GM21576 (cell line): ENCODE measurements around the gene TBC1D22A.

Source experiments
- ATAC-seq: cut with Tn5 transposase; IDR thresholded peaks from one replicate; pipeline ENCODE4 v1.9.1; 2021; ENCODE audit warnings: mild to moderate bottlenecking, moderate library complexity; ENCODE audit not compliant: unreplicated experiment

TBC1D22A gene

DNA sequence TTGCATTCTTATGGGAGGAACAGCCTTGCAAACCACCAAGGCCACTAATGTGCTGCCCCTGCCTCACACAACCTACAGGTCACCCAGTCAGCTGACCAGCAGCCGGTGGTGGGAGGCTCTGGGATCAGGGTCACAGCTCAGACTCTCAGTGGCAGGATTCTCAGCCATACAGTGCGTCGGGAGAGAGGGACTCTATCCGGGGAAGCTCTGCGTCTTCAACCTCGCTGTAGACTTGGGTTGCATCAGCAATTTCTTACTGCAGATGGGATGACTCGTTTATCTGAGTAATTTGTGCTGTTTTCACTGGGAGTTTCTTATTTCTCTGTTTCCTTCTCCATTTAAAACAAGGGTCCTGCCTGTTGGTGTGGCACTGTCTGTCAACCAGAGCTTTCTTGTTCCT lies 257.7 kb downstream of the TBC1D22A start:
- no peak for ATAC-seq

DNA sequence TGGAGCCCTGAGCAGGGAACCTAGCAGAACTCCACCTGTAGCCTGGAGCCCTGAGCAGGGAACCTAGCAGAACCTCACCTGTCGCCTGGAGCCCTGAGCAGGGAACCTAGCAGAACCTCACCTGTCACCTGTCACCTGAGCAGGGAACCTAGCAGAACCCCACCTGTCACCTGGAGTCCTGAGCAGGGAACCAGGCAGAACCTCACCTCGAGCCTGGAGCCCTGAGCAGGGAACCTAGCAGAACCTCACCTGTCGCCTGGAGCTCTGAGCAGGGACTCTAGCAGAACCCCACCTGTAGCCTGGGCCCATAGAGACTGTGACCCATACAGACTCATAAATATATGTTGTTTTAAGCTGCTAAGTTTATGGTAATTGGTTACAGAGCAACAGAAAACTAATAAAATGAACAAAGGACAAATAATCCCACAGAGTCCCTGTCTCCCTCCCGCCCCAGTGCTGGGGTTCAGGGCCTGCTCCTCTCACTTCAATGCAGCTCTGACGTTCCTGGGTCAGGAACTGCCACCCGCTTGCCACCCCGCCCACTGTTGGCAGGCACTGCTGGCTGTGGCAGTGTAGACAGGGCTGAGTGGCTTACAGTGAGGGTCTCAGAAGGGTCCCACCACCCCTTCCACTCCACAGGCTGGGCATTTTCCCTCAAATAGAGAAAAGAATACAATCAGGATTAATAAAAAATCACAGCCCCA lies 259.1 kb downstream of the TBC1D22A start:
- ATAC-seq = no peak

DNA sequence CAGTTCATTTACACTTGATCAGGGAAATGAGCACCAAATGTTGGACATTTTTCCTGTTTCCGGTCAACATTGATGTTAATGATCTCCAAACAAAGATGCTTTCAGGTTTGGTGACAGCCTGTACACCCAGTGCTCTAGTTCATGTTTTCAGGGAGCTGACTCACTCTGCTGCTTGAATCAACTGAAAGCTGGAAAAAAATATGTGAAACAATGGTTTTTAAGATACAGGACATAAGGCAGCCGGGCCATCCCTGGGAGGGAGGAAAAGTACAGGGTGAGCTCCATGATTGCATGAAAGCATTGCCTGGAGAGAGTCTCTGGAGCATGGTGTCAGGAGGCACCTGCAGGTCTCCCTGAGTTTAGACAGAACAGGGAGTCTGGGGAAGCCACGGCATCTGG lies 259.6 kb downstream of the TBC1D22A start:
- no peak for ATAC-seq

DNA sequence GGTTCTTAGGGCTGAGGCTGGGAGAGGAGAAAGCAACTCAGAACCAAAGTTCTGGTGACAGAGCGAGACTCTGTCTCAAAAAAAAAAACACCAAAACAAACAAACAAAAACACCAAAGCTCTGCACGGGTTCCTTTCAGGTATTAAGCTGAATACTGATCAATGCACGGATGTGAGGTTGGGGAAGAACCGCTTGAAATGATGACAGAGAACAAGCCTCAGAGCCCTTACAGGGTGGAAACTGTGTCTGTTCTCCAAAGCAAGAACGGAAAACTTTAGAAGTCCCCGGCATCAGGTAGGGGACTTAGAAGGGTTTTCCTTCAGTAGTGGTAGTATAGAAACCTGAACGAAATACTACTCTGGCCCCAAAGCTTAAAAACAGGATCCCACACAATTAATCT lies 260.0 kb downstream of the TBC1D22A start:
- ATAC-seq = no peak

DNA sequence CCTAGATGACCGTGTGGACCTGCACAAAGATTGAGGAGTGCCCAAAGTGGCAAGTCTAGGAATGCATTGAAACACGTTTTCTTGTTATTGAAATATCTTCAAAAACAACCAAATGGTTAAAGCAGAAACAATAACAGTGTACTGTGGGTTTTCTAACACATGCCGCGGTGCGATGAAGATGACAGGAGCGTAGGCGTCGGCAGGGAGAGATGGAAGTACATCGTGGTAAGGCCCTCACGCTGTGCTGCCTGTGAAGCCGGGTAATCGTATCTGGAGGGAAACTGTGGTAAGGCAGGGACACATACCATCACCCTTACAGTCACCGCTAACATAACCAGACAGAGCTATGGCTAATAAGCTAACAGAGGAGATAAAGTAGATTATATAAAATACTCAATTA lies 261.4 kb downstream of the TBC1D22A start:
- no peak for ATAC-seq

DNA sequence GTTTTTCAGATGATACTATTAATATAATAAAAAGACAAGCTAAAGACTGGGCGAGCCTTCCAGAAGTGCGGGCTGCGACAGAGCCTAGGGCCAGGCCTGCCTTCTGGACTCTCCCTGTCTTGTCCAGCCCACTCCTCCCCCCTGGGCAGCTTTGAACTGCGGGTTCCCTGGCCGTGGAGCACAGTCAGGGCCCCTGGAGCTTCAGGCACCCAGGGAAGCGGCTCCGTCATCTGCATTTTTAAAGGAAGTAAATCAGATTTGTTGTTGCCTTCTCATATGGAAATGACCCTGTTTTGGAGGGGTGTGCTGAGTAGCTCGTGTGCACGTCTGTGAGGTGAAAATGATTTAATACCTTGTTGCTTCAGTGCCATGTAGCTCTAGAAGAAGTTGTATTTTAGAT lies 265.3 kb downstream of the TBC1D22A start:
- no peak for ATAC-seq

DNA sequence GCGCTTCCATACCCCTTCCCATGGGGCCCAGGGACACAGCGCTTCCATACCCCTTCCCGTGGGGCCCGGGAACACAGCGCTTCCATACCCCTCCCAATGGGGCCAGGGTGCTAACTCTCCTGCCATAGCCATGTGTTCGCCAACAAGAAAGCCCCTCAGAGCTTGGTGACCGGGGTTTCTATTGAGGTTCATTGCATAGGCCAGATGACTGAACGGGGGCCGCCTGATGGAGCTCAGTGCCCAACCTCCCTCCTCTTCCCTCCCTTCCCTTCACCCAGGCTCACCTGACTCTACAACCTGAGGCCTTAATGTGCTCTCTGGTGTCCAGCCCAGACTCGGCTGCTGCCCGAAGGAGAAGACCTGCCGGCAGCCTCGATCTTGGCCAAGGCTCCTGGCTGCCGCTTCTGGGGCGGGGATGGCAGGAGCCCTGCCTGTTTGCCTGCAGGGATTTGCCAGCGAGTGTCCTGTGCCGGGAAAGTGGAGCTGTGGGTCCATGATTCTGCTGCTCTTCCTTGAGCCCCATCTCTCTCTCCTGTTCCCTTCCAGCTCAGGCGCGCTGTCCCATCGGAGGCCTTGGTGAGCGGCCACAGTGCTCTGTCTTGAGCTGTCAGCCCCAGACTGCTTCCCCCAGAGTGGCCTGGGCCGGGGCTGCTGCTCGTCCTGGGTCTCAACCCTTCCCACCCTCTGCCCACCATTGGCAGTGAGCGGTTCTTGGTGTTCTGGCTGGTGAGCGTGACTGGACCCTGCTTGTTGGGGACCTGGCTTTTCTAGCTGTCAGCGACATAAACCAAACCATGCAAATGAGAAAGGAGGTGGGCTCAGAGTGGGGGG lies 267.0 kb downstream of the TBC1D22A start:
- no peak for ATAC-seq

DNA sequence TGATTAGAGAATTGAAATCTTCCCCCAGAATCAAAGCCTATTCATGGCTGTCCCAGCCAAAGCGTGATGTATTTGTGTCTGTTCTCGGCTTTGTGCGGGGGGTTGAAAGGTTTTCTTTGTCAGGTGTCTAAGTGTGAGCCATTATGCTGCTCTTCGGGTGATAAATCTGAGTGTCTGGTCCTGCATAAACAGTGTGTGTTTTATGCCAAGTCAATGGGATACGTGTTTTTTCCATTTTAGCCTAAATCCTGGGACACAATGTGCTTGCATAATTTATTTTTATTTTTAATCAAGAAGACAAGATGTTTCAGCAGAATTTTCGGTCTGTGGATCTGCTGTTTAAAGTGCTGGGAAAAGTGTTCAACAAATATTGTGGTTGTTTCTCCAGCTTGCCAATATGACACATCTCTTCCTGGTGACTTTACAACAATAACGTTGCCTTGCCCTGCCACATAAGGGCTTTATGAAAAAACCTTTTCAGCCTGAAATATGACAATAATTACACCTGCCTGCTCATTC lies 267.8 kb downstream of the TBC1D22A start:
- no peak for ATAC-seq

DNA sequence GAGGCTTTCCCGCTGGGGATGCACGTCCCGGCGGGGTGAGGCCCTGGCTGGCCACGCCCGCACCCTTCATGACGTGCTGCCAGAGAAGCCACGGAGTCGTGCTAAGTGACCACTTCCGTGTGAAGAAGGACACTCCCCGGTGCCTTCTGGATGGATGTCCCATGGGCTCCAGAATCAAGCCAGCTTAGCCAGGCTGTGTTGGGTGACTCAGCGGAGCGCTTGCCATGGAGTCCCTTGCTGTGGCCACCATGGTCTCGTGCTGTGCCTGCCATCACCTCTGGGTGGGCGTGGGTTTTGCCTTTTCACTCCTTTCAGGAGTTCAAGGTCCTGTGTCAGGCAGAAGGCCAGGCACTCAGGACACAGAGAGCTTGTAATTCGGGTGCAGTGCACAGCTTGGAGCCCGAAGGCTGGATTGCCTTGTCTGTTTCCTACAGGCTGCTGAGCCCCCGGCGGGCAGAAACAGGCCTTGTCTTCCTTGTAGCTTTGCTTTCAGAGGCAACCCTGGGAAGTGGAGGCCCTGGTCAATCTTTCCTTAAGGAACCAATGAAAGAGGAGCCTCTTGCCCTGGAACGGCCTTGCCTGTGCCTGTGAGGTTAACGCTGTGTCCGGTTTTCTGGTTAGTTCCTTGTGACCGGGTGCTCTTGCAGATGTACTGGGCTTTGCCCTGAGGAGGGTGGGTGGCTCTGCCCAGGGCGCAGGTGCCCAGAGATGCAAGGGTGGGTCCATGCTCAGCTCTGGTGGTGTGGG lies 268.6 kb downstream of the TBC1D22A start:
- ATAC-seq = no peak

DNA sequence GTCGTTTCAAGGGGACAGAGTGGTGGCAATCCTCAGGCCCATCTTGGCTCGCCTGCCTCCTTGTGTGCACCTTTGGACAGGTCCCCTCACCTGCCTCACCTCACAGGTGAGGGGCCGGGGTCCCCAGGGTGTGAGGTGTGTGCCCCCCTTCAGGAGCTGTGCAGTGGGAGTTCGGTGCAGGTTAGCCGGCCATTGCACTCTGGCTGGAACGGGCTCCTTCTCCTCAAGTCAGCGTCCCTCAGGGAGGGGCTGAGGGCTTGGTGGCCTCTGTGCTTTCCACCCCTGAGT lies 269.1 kb downstream of the TBC1D22A start:
- ATAC-seq = no peak

DNA sequence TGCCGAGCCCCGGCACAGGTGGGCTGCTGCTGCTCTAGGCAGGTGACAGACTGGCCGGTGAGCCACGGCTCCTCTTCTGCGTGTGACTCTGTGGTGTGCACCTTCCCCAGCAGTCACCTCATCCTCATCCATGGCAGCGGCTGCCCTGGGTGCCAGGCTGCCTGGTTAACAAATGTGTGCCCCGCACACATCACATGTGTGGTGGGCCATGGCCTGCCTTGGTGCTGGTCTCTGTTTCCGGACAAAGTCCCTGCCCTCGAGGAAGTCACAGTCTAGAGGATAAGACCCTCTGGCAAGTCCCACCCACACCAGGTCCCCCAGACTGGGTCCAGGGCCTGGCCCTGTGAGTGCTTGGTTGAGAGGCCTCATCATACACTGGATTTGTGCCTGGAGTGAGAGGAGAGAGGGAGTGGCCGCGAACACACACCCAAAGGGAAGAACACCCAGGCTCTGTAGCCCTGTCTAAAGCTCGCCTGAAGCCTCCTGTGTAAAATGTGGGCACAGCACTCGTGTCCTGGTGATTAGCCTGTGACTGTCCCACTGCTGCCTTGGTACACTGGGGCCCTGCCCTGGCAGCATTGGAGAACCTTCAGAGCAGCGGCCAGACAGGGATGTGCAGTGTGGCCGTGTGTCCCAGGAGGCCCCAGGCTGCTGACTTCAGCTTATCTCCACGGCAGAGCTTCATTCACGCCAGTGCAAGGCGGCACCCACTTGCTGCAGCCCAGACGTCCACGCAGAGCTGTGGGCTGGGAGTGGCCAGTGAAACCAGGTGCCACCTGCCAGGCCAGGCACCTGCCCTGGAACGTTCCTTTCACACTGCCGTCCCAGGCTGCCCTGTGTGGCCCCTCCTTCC lies 269.9 kb downstream of the TBC1D22A start:
- ATAC-seq = no peak

DNA sequence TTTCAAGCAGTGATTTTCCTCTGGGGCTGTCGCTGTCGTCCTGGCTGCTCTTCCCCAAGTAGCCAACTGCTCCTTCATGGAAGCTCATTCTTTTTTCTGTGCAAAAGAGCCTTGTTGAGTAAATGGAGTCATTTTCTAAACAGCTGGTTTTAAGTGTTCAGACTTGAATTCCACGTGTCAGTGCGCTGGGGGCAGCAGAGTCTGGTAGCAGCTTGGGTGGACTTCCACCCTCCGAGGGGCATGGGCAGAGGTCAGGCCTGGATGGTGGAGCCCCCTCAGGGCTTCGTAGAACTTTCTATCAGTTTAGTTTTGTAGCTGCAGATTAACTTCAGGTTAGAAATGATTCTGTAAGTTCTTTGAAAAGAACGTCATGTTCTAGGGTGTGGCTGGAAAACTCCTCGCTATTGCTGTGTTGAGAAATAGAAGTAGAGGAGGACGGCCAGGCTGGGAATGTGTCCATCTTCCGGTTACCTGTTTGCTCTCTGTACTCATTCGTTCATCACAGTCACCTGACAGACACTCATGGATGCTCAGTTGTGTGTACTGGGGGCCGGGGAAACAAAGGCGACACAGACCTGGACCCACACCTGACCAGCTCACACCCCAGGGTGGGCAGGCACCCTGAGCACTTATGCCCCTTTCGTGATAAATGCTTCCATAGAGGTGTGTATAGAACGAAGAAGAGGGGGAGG lies 270.7 kb downstream of the TBC1D22A start:
- ATAC-seq = no peak

DNA sequence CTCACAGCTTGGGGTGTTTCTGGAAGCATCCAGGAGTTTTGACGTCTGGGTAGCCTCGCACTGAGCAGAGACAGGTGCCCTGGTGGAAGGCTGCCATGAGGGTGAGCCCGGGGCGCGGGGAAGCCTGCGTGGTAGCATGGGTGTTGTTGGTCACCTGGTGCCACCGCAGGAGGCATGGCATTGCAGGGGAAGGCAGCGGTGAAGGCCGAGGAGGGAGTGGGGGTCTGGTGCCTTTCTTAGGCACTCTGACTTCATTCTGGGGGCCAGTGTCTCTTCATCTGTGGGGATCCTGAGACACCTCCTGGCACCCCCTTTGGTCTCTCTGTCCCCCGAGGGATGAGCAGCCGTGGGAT lies 271.2 kb downstream of the TBC1D22A start:
- ATAC-seq = no peak

DNA sequence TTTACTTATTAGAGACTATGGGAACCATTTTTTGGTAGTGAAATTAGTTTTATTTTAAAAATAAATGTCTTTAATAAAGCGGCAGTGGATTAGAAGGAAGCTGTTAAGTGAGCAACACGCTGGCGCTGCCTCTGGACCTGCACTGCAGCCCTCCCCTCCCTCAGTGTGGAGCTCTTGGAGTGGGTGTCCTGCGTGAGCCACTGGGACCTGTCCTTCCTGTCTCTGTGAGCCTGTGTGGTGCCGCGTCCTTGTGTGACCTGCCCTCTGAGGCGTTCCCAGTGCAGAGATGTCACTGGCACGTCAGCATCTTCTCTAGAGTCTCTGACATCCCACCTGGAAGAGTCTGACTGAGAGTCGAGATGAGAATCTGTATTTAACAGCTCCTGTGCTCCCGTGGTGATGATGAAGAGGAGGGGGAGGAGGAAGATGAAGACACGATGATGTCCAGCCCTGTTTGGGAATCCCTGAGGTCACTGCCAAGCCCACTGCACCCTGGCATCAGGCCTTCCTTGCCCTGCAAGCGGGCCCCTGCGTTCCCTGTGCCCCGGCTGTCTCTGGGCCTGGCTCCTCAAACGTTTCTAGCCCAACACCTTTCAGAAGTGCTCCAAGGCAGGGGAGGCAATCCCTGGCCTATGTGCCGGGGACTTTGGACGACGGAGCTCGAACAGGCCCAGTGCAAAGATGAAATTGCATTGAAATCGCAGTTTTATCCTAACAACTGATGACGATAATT lies 271.8 kb downstream of the TBC1D22A start:
- no peak for ATAC-seq

DNA sequence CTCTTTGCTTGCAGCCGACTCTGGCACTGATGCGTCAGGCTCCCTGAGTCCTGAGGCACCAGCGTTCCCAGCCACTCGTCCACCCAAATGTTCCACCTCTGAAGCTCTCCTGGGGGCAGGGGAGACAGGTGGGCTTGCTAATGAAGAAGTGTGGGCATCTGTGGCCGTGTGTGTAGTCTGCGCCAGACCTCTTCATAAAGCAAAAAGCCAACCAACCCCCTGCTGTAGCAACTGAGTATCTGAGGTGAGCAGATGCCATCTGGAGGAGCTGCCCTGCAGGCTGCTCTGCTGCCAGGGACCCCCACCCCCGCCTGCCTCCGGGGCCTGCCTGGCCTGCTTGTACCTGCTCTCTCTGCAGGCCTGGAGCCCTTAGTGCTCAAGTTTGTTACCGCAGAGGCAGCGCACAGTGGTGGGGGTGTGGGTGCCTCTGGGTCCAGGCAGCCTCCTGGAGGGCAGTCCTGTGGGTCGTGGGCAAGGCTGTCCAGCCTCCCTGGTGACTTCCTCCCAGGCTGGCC lies 272.5 kb downstream of the TBC1D22A start:
- no peak for ATAC-seq

DNA sequence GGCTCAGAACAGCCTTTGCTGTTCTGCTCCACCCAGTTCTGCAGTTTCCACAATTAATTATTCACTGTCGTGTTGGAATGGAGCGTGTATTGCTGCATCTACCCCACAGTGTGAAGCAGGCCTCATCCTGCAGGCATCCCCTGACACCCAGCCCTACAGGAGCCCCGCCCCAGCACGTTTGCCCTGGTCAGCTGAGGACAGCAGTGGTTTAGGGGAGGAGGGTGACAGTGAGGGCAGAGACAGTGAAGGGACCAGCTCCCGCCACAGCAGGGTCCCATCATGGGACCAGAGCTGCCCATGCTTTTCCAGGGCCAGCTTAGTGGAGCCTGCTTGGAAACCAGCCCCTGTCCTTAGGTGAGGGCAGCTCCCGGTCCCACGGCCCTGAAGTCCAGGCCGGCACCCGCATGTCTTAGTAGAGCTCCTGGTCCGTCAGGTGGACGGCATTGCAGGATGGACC lies 273.0 kb downstream of the TBC1D22A start:
- ATAC-seq = no peak

DNA sequence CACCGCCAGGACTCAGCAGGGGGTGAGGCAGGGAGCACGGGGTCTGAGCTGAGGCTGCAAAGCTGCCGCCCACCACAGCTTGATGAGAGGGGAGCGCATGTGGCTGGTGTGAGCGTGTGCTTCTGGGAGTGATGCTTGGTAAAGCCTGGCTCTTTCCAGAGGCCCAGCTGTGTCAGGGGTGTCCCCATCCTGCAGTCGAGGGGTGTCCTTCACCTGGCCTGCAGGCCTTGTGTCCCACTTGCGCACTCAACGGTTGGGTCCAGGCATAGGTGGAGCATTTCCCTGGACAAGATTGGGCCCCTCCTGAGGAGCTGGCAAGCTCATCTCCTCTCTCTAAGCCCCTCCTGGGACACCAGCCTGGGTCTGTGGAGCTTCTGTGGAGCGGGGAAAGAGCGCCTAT lies 273.9 kb downstream of the TBC1D22A start:
- no peak for ATAC-seq

DNA sequence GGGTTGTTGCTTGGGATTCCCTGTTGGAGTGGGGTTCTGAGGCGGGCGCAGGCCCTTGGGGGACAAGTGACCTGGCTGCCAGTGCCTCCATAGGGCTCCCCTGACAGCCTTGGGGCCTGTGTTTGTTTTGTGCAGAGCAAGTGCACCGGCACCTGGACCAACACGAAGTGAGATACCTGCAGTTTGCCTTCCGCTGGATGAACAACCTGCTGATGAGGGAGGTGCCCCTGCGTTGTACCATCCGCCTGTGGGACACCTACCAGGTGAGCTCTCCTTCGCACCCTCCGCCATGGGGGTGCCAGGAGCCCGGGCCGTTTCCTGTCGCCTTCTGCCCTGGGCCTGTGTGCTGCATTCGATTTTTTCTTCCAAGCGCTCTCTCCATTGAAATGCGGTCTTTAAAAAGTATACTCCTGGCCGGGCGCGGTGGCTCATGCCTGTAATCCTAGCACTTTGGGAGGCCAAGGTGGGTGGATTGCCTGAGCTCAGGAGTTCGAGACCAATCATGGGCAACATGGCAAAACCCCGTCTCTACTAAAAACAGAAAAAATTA lies 274.6 kb downstream of the TBC1D22A start:
- ATAC-seq = no peak

DNA sequence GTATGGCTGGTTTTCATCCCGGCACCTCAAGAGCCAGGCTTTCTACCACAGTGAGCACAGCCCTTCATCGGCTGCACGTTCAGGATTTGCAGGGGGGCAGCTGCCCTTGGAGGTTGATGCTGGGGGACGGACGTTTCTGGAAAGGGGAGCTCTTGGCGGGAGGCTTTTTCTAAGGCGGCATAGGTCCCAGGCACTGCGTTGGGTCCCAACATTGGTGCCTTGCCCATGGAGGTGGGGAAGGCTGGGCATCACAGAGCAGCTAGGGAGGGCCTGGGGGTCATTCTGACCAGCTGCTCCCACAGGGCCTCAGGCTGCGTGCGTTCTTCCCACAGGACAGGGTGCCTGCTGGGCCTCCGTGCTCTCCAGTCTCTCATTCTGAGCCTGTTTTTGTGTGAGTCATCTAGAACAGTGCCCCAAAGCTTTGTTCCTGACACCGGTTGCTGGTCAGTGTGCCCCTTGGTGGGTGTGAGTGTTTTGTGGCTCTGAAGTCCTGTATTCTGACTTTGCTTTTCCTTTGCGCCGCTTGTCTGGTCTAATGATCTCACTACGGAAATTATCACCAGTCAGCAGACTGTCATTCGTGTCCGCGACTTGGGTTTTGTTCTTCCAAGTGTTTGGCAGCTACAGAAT lies 275.9 kb downstream of the TBC1D22A start:
- no peak for ATAC-seq
